ENCODE data around the gene PSMC5.
A peak's percentile ranks its signal among the peaks of the same experiment; 100 is the strongest.

PSMC5 gene

GRCh38 chr17:63827002-63827800, at the start of gene PSMC5, which contains the start of gene FTSJ3:
TSS of gene PSMC5 (plus strand) at chr17:63827431. CDS start at chr17:63827491, 60 bp downstream.
TSS of gene FTSJ3 (minus strand) at chr17:63827663. CDS start at chr17:63826902, 761 bp downstream.
- TF ChIP-seq CTCF (IDR thresholded peaks at IDR 0.05; ENCODE audit: low read depth, low read length, missing control alignments): peak; percentile 48
- DNase-seq (ENCODE audit: low read depth): peak; percentile 91
- in situ Hi-C loops (cut with HindIII; ENCODE audit: low sequenced_read_pairs): no loop called here
- peak within 1 kb of the TSS; percentile 98 for H3K4me3 ChIP-seq (ENCODE audit: low read depth, low read length)

- no peak overlapping the region for H3K4me3 ChIP-seq (ENCODE audit: low read depth, low read length)
- in situ Hi-C loops (cut with HindIII; ENCODE audit: low sequenced_read_pairs): no loop called here
- no peak for DNase-seq (ENCODE audit: low read depth)
- no peak for TF ChIP-seq CTCF (IDR thresholded peaks at IDR 0.05; ENCODE audit: low read depth, low read length, missing control alignments)
Observed at GRCh38 chr17:63780507-63780906, 46.7 kb upstream of the PSMC5 start.

- in situ Hi-C loops (cut with HindIII; ENCODE audit: low sequenced_read_pairs): no loop called here
Observed at GRCh38 chr17:63780928-63781327, 46.3 kb upstream of the PSMC5 start.

GRCh38 chr17:63783522-63783921, 43.7 kb upstream of the PSMC5 start:
- DNase-seq (ENCODE audit: low read depth): no peak
- no peak for TF ChIP-seq CTCF (IDR thresholded peaks at IDR 0.05; ENCODE audit: low read depth, low read length, missing control alignments)
- H3K4me3 ChIP-seq (ENCODE audit: low read depth, low read length): no peak overlapping the region
- in situ Hi-C loops (cut with HindIII; ENCODE audit: low sequenced_read_pairs): no loop called here

More at GRCh38 chr17:63780928-63781327, 46.3 kb upstream of the PSMC5 start:
- H3K4me3 ChIP-seq (ENCODE audit: low read depth, low read length): no peak overlapping the region
- no peak for TF ChIP-seq CTCF (IDR thresholded peaks at IDR 0.05; ENCODE audit: low read depth, low read length, missing control alignments)
- DNase-seq (ENCODE audit: low read depth): no peak

GRCh38 chr17:63785556-63785955, 41.7 kb upstream of the PSMC5 start:
- in situ Hi-C loops (cut with HindIII; ENCODE audit: low sequenced_read_pairs): no loop called here
- H3K4me3 ChIP-seq (ENCODE audit: low read depth, low read length): no peak overlapping the region
- no peak for TF ChIP-seq CTCF (IDR thresholded peaks at IDR 0.05; ENCODE audit: low read depth, low read length, missing control alignments)
- peak; percentile 38 for DNase-seq (ENCODE audit: low read depth)

- no peak for TF ChIP-seq CTCF (IDR thresholded peaks at IDR 0.05; ENCODE audit: low read depth, low read length, missing control alignments)
- no peak overlapping the region for H3K4me3 ChIP-seq (ENCODE audit: low read depth, low read length)
- DNase-seq (ENCODE audit: low read depth): no peak
- in situ Hi-C loops (cut with HindIII; ENCODE audit: low sequenced_read_pairs): no loop called here
Observed at GRCh38 chr17:63786117-63786516, 41.1 kb upstream of the PSMC5 start.
